Measurements from ENCODE around the gene PRCP. TPM values are rescaled to one million over a fixed set of nuclear protein-coding genes. Genes with fewer than 3 reads are reported as not detected.
"Not testable (repeated sequence)": the region's sequence is repeated elsewhere in the genome, so short reads cannot be mapped to it uniquely, and the experiment has no call there.

Gene PRCP
- total RNA-seq, result 29.8 and 34.8 TPM in 2 replicates

DNA sequence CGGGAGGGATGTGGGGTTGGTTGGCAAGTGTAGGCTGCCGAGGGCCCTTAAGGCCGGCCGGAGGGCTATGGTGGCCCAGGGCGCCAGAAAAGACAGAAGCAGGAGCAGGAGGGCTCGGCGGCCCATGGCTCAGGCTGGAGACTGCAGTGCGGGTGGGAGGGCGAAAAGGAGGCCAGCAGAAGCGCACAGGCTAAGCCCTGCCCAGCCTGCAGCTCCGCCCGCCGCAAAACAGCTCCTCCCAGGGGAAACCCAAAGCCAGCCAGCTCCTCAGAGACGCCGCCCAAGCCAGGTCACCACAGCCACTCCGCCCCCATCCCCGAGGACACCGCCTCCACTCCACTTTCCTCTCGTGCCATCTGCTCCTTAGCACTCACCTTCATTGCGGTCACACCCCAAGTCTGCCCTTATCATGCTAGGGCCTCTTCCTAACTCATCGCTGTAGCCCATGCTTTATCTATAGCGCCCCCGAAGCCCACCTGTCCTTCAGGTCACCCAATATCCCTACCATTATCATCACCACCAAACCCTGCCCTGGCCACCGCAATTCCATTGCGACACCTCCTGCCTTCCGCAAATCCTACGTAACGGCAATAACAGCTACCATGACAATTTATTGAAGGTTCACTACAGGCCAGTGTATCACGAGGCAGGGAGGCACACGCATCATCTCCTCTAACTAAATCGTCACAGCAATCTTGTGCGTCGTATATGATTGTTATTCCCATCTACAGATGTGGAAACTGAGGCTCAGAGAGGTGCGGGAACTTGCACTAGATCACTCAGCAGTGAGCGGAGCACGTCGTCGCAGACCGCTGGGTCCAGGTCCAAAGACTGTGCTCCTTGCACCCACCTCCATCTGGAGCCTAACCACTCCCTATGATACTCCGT is at the start of gene PRCP:
Gene PRCP, minus strand, starts transcription at position 154 of the 888 bp plus-strand sequence. Its CDS starts 28 bp downstream, at position 126.
- ATAC-seq (ENCODE audit: low read depth), result peak; percentile 75
- ChIA-PET CTCF (interaction anchor here (0.9 to 5.1 kb wide), 10 partner anchors 13 to 392 kb away, joined by 3 to 39 read pairs (median 4); partner anchors contain the start of gene CCDC90B), POLR2A (interaction anchor here (0.6 to 4.4 kb wide), 27 partner anchors 9 to 392 kb away, joined by 3 to 86 read pairs (median 5); partner anchors contain the start of genes ANKRD42, CCDC90B, PCF11 and RAB30)
- Mint-ChIP-seq H3K9me3 (peaks cover 4% of the 10 kb centered on the region), H3K4me3 (peak within 1 kb of the TSS; percentile 100), H3K36me3 (ENCODE audit: low read depth) (peaks cover 21% of the 10 kb centered on the region), H3K27me3 (no peaks in the 10 kb centered on the region), H3K4me1 (peaks cover 57% of the 10 kb centered on the region), H3K27ac (peak within 1 kb of the TSS; percentile 99)
- peak; percentile 78 for DNase-seq
- TF ChIP-seq, protein P1, sequence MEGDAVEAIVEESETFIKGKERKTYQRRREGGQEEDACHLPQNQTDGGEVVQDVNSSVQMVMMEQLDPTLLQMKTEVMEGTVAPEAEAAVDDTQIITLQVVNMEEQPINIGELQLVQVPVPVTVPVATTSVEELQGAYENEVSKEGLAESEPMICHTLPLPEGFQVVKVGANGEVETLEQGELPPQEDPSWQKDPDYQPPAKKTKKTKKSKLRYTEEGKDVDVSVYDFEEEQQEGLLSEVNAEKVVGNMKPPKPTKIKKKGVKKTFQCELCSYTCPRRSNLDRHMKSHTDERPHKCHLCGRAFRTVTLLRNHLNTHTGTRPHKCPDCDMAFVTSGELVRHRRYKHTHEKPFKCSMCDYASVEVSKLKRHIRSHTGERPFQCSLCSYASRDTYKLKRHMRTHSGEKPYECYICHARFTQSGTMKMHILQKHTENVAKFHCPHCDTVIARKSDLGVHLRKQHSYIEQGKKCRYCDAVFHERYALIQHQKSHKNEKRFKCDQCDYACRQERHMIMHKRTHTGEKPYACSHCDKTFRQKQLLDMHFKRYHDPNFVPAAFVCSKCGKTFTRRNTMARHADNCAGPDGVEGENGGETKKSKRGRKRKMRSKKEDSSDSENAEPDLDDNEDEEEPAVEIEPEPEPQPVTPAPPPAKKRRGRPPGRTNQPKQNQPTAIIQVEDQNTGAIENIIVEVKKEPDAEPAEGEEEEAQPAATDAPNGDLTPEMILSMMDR (IDR thresholded peaks at IDR 0.05), result no peak
- intact Hi-C loops (cut with micrococcal nuclease), result loop anchor here (1.0 kb wide), 7 partner anchors 33 to 386 kb away; partner anchors contain the start of genes ANKRD42, CCDC90B and RAB30

DNA sequence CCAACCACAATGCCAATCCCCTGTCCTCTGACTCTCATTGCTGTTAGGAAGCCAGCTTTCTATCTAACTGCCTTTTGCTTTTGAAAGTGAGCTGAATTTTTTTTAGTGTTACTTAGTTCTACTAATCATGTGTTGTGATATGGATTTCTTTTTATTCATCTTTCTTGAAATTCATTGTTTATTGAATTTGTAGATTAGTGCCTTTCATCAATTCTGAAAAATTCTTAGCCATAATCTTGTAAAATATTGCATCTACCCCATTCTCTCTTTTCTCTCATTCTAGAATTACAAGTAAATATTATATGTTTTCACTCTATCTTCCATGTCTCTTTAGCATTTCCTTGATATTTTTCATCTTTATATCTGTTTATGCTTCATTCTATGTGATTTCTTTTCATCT is 49.1 kb upstream of the PRCP start:
- intact Hi-C loops (cut with micrococcal nuclease), result no loop called here
- ATAC-seq (ENCODE audit: low read depth) (no peak), DNase-seq (no peak)
- POLR2A ChIA-PET, result no interaction called here
- Mint-ChIP-seq H3K4me3 (no peak overlapping the region), H3K4me1 (peaks cover 17% of the 10 kb centered on the region), H3K36me3 (ENCODE audit: low read depth) (peaks cover 11% of the 10 kb centered on the region), H3K9me3 (peaks cover 18% of the 10 kb centered on the region), H3K27me3 (no peaks in the 10 kb centered on the region), H3K27ac (no peak overlapping the region)
- TF ChIP-seq, protein P1 (IDR thresholded peaks at IDR 0.05), result no peak
- CTCF ChIA-PET, result interaction anchor here (1.7 kb wide), 1 partner anchor 300 kb away, joined by 4 read pairs; no protein-coding TSS in a partner anchor

DNA sequence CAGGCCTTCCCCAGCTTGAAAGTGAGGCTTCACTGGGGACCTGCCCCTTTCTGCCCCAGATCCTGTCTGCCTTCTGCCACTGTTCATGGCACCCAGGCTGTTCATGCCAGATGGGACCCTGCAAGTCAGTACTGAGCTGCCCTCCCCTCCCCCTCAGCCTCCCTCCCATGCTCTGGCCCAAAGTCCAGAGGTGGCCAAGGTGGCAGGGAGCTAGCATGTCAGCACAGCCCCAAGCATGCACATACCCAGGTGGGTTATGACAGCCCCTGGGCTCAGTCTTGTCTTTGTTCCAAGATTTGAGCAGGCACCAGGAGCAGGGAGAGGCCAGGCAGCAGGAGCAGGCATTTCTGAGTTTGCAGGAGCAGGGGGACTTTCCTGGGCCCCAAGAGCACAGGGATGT is 45.5 kb upstream of the PRCP start:
- no peaks in the 10 kb centered on the region for H3K9me3 Mint-ChIP-seq
- POLR2A ChIA-PET, result interaction anchor here (1.0 kb wide), 1 partner anchor 12 kb away, joined by 4 read pairs; no protein-coding TSS in a partner anchor

DNA sequence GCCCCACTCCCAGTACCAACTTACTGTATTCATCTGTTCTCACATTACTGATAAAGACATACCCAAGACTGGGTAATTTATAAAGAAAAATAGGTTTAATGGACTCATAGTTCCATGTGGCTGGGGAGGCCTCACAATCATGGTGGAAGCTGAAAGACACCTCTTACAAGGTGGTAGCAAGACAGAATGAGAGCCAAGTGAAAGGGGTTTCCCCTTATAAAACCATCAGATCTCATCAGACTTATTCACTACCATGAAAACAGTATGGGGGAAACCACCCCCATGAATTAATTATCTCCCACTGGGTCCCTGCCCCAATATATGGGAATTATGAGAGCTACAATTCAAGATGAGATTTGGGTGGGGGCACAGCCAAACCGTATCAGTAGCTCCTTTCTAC is 44.8 kb upstream of the PRCP start:
- DNase-seq; H3K9me3 Mint-ChIP-seq; intact Hi-C loops (cut with micrococcal nuclease); H3K27ac Mint-ChIP-seq; H3K27me3 Mint-ChIP-seq; H3K4me3 Mint-ChIP-seq; ATAC-seq (ENCODE audit: low read depth); CTCF ChIA-PET; H3K36me3 Mint-ChIP-seq (ENCODE audit: low read depth); H3K4me1 Mint-ChIP-seq: not testable (repeated sequence)
- POLR2A ChIA-PET, result interaction anchor here (0.6 kb wide), 1 partner anchor 138 kb away, joined by 9 read pairs; no protein-coding TSS in a partner anchor

More for the DNA sequence above, 45.5 kb upstream of the PRCP start:
- no peak for ATAC-seq (ENCODE audit: low read depth)
- intact Hi-C loops (cut with micrococcal nuclease), result no loop called here
- Mint-ChIP-seq H3K36me3 (ENCODE audit: low read depth) (no peaks in the 10 kb centered on the region), H3K27me3 (no peaks in the 10 kb centered on the region), H3K4me1 (peaks cover 2% of the 10 kb centered on the region), H3K27ac (no peak overlapping the region), H3K4me3 (no peak overlapping the region)
- no peak for DNase-seq
- TF ChIP-seq, protein P1 (IDR thresholded peaks at IDR 0.05), result no peak
- CTCF ChIA-PET, result no interaction called here

DNA sequence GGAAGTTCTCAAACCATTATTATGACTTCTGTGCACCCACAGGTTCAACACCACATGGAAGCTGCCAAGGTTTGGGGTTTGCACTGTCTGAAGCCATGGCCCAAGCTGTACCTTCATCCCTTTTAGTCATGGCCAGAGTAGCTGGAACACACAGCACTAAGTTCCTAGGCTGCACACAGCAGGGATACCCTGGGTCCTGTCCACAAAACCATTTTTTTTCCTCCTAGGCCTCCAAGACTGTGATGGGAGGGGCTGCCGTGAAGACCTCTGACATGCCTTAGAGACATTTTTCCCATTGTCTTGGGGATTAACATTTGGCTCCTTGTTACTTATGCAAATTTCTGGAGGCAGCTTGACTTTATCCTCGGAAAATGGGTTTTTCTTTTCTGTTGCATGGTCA is 44.0 kb upstream of the PRCP start:
- intact Hi-C loops (cut with micrococcal nuclease), result no loop called here
- H3K4me1 Mint-ChIP-seq, result peaks cover 2% of the 10 kb centered on the region
- ATAC-seq (ENCODE audit: low read depth) (no peak), DNase-seq (no peak)
- ChIA-PET CTCF (no interaction called here), POLR2A (no interaction called here)
- H3K27me3 Mint-ChIP-seq, result no peaks in the 10 kb centered on the region
- TF ChIP-seq, protein P1 (IDR thresholded peaks at IDR 0.05), result no peak
- H3K36me3 Mint-ChIP-seq (ENCODE audit: low read depth), result no peaks in the 10 kb centered on the region
- no peak overlapping the region for H3K27ac Mint-ChIP-seq
- no peak overlapping the region for H3K4me3 Mint-ChIP-seq
- no peaks in the 10 kb centered on the region for H3K9me3 Mint-ChIP-seq

DNA sequence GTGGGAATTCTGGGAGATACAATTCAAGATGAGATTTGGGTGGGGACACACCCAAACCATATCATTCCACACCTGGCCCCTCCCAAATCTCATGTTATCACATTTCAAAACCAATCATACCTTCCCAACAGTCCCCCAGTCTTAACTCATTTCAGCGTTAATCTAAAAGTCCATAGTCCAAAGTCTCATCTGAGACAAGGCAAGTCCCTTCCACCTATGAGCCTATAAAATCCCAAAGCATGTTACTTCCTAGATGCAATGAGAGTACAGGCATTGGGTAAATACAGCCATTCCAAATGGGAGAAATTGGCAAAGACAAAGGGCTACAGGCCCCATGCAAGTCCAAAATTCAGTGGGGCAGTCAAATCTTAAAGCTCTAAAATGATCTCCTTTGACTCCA is 43.2 kb upstream of the PRCP start:
- H3K36me3 Mint-ChIP-seq (ENCODE audit: low read depth); H3K9me3 Mint-ChIP-seq; H3K4me1 Mint-ChIP-seq; H3K4me3 Mint-ChIP-seq; POLR2A ChIA-PET; ATAC-seq (ENCODE audit: low read depth); intact Hi-C loops (cut with micrococcal nuclease); CTCF ChIA-PET; H3K27ac Mint-ChIP-seq; DNase-seq; H3K27me3 Mint-ChIP-seq: not testable (repeated sequence)
